ENCODE data around the gene CLBA1.
"Not testable (repeated sequence)": the region's sequence is repeated elsewhere in the genome, so short reads cannot be mapped to it uniquely, and the experiment has no call there.

CLBA1 gene

DNA sequence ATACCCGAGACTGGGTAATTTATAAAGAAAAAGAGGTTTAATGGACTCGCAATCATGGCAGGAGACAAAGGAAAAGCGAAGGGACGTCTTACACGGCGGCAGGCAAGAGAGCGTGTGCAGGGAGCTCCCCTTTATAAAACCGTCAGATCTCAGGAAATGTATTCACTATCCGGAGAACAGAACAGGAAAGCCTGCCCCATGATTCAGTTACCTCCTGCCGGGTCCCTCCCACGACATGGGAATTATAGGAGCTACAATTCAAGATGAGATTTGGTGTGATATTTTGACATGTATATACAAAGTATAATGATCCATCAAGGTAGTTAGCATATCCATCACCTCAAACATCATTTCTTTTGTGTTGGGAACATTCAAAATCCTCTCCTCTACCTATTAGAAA is 37.6 kb downstream of the CLBA1 start:
- no peak for DNase-seq (ENCODE audit: low read depth in 2 of 2)

DNA sequence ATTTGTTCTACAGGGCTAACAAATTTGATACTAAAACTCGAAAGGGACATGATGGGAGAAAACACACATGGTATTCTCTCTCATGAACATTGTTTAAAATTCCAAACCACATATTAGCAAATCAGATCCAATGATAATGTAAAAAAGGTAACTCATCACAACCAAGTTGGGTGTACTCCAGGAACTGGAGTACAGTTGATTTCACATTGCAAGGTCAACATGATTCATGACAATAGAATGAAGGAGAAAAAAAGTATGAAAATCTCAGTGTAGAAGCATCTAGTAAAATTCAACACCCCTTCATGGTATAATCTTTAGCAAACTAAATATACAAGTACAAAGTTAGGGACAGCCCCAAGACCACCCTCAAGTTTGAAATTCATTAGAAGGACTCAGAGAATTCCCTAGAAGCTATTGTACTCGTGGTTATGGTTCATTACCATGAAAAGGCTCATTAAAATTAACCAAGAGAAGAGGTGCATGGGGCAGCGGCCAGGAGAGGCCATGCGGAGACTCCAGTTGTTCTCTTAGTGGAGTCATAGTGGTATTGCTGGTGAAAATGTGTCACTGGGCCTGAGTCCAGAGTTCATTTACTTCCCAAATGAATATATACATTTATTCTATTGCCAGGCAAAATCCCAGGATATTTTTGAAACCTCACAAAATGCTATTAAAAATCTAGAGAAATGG is 38.3 kb downstream of the CLBA1 start:
- no peak for DNase-seq (ENCODE audit: low read depth in 2 of 2)

DNA sequence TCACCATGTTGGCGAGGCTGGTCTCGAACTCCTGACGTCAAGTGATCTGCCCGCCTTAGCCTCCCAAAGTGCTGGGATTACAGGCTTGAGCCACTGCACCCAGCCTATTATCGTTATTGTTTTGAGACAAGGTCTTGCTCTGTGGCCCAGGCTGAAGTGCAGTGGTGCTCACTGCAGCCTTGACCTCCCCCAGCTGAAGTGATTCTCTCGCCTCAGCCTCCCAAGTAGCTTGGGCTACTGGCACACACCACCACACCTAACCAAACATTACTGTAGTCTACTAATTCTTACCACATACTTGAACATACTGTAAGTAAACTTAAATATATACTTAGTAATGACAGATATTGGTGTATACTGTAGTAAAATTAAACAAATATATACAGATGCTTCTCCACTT is 39.8 kb downstream of the CLBA1 start:
- no peak for DNase-seq (ENCODE audit: low read depth in 2 of 2)

DNA sequence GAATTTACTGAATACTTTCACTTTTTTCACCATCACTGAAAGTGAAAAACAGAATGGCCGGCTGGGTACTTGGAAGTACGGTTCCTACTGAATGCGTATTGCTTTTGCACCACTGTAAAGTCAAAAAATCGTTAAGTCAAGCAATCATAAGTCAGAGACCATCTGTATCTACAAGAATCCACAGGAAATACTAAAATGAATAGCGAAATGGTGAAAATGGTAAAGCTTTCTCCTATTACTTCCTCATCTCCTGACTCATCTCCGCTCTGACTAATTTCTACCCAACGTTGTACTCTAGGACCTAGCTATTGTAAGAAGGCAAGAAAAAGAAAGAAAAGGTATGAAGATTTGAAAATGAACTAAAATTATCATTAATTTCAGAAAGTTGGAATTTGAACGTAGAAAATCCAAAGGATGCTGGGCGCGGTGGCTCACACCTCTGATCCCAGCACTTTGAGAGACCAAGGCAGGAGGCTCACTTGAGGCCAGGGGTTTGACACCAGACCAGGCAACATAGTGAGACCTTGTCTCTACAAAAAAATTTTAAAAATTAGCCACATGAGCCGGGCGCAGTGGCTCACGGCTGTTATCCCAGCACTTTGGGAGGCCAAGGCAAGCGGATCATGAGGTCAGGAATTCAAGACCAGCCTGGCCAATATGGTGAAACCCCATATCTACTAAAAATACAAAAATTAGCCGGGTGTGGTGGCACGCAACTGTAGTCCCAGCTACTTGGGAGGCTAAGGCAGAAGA is 40.6 kb downstream of the CLBA1 start:
- no peak for DNase-seq (ENCODE audit: low read depth in 2 of 2)

DNA sequence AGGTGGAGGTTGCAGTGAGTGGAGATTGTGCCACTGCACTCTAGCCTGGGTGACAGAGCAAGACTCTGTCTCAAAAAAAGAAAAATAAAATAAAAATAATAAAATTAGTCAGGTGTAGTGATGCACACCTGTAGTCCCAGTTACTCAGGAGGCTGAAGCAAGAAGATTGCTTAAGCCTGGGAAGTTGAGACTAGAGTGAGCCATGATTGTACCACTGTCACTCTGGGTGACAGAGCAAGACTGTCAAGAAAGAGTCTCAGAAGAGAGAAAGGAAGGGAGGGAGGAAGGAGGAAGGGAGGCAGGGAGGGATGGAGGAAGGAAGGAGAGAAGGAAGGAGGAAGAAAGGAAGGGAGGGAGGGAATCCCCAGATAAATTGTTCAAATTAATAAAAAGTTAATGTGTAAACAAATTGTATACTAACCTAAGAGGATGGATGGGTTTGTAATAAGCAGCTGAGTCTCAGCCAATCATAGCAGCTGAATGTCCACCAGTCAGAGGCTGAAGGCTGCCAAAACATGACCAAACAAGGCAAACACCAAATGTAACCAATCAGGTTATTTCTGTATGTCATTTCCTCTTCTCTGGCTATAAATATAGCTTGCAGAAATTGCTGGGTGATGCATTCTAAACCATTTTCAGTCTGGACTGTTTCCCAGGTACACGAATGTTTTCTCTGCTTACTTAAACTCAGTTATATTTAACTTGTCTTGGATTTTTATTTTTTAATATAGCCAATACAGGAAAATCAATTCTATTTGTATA is 41.4 kb downstream of the CLBA1 start:
- DNase-seq (ENCODE audit: low read depth in 2 of 2): no peak

DNA sequence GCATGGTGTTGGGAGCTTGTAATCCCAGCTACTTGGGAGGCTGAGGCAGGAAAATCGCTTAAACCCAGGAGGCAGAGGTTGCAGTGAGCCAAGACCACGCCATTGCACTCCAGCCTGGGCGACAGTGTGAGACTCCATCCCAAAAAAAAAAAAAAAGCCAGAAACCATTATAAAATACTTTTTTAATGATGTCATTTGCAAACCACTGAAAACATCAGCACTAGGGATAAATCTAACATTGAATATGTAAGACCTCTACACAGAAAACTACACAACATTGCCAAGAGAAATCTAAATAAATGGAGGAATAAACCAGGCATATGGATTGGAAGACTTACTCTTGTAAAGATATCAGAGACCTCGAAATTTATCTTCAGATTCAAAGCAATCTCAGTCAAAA is 42.1 kb downstream of the CLBA1 start:
- DNase-seq (ENCODE audit: low read depth in 2 of 2): not testable (repeated sequence)

DNA sequence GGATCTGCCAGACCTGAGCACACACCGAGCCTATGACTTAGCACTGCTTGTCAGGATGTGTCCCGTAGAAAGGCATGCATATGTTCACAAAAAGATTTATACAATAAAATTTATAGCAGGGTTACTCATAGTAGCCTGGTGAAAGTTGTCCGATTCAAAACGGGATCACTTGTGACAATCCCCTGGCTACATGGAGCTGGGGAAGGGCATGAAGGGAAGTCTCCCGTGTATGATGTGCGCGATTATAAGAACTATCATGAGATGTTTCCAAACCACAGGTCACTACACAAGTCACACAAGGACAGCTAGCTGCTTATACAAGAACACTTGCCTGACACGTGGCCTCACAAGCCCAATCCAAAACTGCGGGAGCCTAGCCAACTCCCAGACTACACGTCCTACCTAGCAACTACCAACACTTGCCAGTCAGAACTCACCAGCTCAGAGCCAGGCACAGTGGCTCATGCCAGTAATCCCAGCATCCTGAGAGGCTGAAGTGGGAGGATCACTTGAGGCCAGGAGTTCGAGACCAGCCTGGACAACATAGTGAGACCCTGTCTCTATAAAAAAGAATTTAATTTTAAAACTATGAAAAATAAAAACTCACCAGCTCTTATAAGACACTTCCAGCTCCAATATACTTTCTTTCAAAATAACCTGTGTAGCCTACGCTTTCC is 42.8 kb downstream of the CLBA1 start:
- no peak for DNase-seq (ENCODE audit: low read depth in 2 of 2)

DNA sequence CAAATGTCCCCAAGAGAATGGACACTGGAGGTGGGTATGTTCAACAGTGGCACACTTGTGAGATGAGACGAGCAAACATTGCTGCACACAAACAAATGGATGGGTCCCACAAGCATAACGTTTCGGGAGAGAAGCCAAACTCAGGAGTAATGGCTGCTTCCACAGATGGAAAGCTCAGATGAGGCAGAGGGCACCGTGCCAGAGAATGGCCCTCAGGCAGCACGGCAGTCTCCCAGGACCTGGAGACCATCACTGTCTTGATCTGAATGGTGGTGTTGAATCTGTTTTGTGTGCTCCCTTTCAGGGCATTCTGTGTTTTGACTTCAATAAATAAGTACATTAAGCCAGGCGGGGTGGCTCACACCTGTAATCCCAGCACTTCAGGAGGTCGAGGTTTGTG is 43.8 kb downstream of the CLBA1 start:
- DNase-seq (ENCODE audit: low read depth in 2 of 2): no peak

DNA sequence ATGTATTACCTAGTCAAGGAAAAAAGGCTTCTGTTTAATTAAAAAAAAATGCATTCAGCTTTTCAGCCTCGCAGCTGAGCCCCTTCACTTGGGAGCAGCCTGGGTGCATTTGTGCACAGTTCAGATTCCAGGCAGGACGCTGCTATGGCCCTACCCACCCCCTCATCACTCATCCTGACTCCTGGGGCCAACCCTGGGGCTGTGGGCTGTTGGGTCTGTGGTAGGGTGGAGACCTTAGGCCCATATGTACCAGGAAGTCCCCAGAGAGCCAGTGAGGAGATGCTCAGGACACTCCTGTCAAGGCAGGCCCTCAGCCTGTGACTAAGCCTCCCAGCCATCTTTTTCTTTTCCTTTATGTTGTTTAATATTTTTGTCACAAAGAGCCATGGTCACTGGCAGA is 44.6 kb downstream of the CLBA1 start:
- DNase-seq (ENCODE audit: low read depth in 2 of 2): no peak

DNA sequence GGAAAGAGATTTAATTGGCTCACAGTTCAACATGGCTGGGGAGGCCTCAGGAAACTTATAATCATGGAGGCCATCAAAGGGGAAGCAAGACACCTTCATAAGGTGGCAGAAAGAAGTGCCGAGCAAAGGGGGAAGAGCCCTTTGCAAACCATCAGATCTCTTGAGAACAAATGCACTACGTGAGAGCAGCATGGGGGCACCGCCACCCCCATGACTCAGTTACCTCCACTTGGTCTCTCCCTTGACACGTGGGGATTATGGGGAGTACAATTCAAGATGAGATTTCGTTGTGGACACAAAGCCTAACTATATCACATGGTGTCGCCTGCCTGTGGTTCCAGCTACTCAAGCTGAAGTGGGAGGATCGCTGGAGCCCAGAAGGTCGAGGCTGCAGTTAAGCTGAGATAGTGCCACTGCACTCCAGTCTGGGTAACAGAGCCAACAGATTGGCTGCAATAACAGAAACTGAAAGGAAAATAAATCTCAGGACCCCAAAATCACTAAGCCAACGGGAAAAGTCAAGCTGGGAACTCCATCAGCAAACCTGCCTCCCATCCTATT is 45.3 kb downstream of the CLBA1 start:
- DNase-seq (ENCODE audit: low read depth in 2 of 2): no peak

DNA sequence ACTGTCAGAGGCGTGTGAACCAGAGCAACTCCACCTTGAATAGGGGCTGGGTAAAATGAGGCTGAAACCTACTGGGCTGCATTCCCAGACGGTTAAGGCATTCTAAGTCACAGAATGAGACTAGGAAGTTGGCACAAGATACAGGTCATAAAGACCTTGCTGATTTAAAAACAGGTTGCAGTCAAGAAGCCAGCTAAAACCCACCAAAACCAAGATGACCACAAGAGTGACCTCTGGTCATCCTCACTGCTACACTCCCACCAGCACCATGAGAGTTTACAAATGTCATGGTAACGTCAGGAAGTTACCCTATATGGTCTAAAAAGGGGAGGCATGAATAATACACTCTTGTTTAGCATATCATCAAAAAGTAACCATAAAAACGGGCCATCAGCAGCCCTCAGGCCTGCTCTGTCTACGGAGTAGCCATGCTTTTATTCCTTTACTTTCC is 46.9 kb downstream of the CLBA1 start:
- DNase-seq (ENCODE audit: low read depth in 2 of 2): not testable (repeated sequence)

DNA sequence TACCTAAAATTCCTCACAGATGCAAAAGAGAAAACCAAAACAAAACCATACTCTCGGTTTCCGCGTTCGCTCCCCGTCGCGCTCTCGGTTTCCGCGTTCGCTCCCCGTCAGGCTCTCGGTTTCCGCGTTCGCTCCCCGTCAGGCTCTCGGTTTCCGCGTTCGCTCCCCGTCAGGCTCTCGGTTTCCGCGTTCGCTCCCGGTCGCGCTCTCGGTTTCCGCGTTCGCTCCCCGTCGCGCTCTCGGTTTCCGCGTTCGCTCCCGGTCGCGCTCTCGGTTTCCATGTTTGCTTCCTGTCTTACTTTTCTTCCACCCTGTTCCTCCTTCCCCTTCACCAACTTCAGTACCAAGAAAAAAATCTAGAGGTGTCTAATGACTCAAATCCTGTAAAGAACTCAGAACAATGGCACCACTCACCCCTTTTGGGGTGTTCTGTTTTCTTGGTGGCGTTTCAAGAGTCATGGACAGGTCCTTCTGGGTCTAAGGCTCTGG is 47.9 kb downstream of the CLBA1 start:
- not testable (repeated sequence) for DNase-seq (ENCODE audit: low read depth in 2 of 2)

DNA sequence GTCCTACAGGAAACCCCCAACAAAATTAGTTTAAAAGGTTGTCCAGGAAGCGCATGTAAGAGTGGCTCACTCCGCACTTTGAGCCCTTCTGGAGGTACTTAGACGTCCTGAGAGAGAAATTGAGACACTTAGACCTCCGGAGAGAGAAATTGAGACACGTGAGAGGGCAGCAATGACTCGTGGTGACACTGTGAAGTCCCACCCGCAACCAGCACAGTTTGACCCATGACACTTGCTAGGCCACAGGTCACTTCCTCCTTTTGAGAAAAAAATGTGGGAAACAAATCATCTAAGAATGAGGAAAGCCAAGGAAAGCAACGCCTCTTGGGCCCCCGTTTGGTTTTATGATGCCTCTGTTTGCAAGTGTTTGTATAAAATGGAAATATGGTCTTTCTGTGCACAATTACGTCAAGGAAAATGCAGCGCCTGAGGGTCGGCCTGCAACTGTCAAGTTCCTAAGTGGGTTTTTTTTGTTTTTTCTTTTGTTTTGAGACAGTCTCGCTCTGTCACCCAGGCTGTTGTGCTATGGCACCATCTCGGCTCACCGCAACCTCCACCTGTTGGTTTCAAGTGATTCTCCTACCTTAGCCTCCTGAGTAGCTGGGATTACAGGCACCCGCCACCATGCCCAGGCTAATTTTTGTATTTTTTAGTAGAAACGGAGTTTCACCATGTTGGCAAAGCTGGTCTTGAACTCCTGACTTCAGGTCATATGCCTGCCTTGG is 48.9 kb downstream of the CLBA1 start:
- no peak for DNase-seq (ENCODE audit: low read depth in 2 of 2)

DNA sequence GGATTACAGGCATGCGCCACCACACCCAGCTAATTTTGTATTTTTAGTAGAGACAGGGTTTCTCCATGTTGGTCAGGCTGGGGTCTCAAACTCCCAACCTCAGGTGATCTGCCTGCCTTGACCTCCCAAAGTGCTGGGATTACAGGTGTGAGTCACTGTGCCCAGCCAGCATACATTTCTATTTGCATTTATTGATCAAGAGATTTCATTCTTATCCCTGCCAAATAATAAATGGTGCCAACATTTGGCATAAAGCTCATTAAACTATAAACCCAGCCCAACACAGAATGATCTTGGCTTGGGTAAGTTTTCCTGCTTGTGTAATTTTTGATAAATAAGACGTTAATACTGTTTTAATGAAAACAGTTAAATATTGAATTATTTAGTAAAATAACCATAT is 50.0 kb downstream of the CLBA1 start:
- DNase-seq (ENCODE audit: low read depth in 2 of 2): not testable (repeated sequence)

DNA sequence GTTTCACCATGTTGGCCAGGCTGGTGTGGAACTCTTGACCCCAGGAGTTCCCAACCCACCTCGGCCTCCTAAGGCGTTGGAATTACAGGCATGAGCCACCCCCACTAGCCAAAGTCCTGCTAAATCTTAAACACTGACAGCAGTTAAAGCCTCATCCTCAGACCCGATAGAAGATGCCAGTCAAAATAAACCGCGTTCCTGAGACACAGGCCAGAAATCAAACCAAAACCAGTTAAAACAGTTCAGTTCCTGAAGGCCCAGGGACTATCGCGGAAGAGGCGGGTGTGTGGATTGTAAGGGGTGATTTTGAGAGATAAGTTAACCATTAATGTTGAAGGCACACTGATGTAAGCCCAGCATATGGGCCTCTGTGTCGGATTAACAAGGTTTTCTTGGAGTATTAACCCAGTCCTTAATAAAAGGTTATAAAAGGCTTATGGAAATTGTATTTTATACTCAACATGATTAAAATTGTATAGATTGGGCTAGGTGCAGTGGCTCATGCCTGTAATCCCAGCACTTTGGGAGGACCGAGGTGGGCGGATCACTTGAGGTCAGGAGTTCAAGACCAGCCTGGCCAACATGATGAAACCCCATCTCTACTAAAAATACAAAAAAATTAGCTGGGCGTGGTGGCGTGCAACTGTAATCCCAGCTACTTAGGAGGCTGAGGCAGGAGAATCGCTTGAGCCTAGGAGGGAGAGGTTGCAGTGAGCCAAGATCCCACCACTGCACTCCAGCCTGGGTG is 54.0 kb downstream of the CLBA1 start:
- no peak for DNase-seq (ENCODE audit: low read depth in 2 of 2)

DNA sequence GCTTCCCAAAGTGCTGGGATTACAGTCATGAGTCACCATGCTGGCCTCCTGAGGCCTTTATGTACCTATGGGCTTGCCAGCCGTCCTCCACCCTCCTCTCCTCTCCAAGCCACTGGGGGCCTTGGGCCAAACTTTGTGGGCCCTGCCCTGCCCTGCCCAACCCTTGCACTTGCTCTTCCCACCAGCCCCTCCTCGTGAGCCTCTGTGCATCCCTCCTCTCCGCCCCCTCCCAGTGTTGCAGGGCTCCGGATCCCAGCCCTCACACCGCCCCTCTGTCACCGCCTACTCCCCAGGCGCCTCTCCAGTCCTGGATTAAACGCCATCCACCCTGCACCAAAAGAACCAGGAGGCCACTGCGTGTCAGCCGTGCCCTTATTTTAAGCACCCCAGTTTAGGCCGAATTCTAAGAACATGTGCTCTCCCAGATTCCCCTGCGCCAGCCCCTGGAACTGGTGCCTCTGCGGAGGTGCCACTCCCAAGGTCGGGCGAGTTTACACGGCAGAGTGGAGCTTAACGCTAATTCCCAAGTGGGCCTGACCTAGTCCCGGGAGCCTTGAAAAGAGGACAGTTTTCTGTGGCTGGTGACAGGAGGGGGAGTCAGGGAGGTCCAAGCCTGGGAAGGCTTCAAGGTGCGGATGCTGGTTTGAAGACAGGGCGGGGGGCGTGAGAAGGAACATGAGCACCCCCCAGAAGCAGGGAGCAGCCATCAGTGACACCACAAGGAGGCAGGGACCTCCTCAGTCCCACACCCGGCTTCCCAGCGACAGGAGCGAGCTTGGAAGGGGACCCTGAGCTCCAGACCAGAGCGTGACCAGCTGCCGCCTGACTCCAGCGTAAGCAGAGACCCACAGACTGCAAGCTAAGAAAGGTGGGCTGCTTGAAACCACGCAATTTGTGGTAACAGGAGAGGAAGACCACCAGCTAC is 56.5 kb downstream of the CLBA1 start:
- no peak for DNase-seq (ENCODE audit: low read depth in 2 of 2)

DNA sequence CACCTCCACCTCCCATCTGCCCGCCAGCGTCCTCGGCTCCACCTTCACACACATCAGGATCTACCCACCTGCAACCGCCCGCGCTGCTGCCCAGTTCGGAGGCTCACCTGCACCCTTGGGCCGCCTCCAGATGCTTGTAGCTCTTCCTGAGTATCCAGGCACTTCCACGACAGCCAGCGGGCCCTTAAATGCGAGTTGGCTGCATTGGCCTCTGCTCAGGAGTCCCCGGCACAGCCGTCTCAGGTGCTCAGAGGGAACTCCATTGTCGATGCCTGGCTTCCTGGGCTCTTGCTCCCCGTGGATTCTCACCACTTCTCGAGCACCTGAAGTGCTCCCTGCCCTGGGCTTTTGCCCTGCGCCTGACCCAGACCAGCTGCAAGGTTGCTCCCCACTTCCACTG is 57.2 kb downstream of the CLBA1 start:
- no peak for DNase-seq (ENCODE audit: low read depth in 2 of 2)

DNA sequence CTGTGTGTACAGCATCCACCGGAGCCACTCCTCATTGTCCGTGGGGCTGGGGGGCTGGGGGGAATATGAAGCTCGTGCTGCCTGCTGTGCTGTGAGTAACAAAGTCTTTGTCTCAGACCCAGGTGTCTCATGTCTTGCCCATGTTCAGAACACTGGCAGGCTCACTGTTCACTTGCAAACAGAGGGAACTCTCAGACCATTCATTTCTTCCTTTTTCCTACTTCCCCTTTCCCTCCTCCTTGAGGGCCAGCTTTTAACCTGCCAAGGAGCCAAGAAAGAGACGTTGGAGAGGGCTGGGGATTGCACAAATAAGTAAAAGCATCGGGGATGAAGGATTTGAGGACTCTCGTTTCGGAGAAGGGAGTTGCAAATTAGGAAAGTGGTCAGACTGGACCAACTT is 58.1 kb downstream of the CLBA1 start:
- no peak for DNase-seq (ENCODE audit: low read depth in 2 of 2)
